HG02678 (cell line): ENCODE results near the gene PBX4.

Experiments
- ATAC-seq: cut with Tn5 transposase; IDR thresholded peaks from one replicate; pipeline ENCODE4 v1.9.1; 2021; ENCODE audit warnings: mild to moderate bottlenecking, moderate library complexity; ENCODE audit not compliant: unreplicated experiment

Gene PBX4

DNA sequence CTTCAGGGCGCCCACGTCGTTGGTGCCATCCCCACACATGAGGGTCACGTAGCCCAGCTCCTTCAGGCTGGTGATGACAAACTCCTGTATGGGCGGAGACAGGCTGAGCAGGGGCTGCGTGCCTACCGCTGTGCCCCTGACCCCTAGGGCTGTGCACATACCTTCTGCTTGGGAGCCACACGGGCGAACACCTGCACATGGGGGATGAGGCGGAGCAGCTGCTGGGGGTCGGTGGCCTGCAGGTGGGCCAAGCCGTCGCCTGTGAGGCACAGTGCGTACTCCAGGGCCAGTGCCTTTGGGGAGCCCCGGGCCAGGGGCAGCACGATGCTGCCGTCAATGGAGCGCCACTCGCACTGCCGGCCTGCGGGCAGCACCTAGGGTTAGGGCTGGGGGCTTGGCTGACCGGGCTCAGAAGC, 31.1 kb upstream of the PBX4 start:
- no peak for ATAC-seq

DNA sequence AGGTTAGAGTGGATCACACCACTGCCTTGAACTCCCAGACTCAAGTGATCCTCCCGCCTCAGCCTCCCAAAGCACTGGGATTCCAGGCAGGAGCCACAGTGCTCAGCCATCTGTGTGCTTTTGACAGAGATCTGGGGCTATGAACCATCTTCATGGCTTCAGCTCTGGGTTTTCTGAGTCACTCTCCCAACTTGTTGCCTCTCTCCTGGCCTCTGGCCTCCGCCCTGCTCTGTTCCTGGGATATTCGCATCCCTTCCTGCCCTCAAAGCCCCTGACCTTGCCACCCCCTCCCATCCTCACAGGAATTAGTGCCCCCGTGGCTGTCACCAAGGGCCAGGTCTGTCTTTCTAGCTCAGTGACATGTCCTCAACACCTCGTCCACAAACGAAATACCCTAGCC, 30.7 kb upstream of the PBX4 start:
- ATAC-seq: no peak

DNA sequence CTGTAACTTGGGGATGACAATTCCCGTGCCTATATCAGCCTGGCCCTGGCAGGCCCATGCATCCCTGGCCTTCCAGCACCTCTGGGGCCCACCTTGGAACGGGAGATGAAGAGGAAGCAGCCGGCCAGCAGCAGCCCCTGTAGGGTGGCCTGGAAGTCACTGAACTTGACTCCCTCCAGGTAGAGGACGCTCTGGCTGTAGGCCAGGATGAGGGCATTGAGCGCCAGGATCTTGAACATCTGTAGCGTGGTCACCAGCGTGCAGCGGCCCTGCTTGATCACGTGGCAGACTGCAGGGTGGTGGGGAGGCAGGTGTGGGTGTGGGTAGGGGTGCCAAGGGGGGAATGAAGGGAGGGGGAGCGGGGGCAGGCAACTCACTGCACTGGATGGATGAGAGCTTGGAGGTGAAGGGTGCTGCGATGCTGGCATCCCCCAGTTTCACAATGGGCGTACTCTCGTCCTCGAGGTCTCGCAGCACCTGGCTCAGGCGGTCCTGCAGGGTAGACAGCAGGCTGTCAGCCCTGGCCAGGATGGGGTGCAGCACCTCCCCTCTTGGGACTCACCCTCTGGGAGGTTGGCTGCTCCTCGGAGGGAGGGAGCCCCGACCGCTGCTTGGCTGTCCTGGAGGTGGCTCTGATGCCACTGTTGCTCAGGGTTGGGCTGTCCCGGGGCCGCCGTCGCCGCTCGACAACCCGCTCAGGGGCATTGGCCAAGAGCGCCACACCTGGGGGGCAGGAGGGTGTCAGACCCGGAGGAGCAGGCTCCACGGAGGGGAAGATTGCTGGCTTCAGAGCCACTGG, 28.7 kb upstream of the PBX4 start:
- no peak for ATAC-seq

DNA sequence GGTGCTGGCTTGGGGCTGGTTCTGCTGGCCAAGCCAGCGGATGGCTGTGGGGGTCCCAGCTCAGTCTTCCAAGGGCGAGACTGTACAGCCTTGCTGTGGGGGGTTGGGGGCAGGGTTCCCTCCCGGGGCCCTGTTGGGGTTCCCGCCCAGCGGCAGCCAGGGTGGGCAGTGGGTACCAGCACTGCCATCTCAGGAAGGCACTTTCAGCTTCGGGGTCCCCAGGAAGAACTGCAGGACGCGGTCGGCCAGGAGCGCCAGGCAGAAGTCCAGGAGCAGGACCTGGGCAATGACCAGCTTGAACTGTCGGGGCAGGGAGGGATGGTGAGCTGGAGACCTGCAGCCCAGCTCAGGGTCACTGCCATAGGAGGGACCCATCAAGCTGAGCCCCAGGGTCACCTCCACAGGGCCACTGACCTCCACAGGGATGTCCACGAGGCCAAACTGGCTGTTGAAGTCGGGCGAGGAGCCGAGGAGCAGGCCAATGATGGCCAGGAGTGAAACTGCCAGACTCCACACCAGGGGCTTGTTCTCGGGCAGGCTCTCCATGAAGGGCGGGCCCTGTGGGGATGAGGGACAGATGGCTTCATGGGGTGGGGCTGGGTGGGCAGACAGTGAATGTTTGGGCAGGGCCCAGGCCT, 26.9 kb upstream of the PBX4 start:
- ATAC-seq: no peak

DNA sequence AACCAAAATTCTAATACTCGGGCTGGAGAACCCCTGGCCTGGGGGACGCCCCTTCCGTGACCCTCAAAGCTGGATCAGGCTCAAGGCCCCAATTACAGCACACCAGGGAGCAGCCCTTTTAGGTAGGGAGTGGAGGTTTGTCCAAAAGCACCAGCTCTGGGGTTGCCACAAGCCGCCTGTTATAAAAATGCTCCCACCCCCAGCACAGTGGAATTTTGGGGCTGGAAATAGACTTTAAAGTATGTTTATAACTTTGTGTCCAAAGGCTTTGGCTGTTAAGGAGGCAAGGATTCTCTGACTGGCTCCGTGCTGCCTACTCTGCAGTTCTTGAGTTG, 25.5 kb upstream of the PBX4 start:
- no peak for ATAC-seq

DNA sequence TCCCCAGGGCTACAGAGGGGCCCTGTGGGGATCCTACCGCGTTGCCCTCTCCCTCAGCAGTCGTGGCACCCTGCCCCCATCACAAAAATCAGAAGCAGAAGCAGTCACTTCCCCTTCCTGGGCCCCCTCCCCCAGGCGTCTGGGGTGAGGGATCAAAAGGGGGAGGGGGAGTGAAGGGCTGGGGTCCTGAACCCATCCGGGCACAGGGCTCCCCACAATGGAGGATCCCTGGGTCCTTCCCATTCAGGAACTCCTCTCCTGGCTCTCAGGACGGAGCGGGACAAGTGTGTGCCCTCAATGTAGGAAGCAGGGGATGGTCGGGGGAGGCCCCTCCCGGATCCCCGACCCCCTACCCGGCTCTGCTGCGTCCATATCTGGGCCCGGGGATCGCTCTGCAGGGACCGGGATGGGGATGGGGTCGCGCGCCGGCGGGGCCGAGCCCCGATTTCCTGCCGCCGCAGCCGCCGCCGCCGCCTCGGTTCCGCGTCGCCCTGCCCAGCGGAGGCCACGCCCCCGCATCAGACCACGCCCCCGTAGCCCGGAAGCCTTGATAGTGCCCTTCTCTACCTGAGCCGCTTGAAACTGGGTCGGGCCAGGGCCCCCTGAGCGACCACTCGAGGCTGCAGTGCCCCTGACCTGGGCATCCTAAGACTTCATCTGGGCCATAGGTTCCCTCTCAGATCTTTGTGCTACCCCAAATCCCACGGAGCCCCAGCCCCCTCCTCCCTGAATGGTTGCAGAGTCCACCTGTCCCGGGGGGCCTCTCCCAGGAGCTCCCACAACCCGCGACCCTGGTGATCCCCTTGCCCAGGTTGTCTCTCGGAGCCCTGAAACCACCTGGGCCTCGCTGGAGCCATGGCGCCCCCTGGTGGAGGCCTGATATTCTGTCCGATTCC, 24.9 kb upstream of the PBX4 start, which contains the start of gene GMIP:
Gene GMIP (minus strand): TSS at position 500 of the 896 bp plus-strand sequence. CDS start 128 bp downstream, at position 372.
- peak; percentile 74 for ATAC-seq

DNA sequence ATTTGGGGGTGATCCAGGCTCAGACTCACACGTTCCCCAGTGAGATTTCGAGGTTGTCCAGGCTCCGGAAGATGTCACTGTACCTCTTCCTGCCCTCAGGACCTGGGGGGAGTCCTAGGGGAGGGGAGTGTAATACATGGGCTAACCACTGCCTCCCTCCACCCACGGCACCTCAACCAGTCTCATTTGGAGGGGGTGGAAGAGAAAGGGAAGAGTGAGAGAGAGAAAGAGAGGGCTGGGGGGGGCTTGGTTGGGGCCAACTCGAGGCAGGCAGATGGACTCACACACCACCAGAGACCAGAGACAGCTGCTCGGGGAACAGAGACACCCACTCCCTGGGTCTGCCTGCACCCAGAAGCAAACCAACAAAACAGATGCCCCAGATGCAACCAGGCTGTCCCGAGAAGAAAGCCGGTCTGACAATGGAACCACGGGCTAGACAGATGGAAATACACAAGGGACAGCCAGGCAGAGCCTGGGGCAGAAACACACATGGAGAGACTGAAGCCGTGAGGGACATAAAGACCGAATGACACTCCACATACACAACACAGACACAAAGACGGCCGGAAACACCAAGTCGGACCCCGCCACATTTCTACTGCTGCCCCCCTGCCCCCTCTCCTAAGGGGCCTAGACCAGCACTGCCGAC, 24.1 kb upstream of the PBX4 start:
- peak; percentile 25 for ATAC-seq

DNA sequence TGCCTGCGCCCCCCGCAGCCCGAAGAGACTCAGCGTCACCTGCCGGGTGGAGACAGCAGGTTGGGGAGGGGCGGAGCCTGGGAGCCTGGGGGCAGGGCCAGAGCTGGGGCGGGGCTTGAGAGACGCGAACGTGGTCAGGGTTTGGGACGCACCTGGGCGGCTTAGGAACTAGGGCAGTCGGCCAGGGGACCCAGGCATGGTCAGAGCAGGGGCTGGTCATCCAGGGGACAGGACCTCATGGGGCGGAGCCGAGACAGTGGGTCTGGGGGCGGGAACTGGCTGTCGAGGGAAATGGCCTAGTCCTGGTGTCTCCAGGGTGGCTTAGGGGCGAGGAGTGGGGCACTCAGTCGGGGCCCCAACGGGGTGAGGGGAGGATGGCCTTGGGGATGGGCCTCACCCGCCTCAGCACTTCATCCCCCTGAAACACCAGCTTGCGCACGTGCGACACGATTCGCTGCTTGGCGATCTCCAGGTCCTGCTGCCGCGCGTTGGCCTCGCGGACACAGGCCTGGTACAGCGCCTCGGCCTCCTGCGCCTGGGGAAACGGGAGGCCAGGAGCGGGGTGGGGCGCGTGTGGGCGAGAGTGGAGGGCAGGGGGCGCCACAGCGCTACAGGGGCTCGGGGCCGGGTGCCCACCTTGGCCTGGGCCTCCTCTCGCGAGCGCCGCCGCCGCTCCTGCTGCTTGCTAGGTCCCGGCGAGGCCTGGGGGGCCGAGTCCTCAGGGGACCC, 19.2 kb upstream of the PBX4 start:
- ATAC-seq: no peak

DNA sequence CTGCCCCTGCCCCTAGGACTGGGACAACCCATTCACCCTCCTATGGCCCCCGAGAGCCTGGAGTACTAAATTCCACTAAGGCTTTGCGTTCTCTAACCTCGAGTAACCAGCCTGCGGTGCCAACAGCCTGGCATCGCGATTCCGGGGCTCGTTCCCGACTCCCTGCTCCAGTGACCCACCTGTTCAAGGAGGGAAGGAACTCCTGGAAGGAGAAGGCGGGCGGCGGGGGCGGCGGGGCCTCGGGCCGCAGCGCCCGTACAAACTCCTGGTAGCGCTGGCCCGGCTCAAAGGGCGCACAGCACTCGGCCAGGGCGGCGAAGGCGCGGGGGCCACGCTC, 18.7 kb upstream of the PBX4 start:
- no peak for ATAC-seq

DNA sequence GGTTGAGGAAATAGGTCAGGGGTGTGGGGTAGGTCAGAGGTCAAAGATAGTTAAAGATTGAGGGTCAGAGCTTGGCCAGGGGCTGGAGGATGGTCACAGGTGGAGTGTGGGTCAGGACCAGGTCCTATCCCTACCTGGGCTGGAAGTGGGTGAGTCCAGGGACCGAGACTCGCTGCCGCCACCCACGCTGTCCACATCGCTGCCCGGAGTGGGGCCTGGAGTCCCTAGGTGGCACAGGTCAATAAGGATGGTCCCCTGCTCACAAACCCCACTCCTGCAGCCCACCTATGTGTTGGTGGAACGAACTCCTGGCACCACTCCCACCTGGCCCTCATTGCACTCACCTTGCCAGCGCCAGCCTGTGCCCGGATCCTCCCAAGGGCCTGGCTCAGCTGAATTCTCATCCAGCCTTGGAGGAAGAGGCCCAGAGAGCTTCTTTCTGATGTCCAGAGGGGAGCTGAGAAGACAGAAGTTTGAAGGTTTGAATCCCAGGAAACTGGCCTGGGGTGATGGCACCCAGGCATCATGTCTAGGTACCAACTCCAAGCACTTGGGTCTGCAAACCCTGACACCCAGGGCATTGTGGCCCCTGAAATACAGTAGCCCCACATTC, 18.2 kb upstream of the PBX4 start:
- ATAC-seq: no peak

DNA sequence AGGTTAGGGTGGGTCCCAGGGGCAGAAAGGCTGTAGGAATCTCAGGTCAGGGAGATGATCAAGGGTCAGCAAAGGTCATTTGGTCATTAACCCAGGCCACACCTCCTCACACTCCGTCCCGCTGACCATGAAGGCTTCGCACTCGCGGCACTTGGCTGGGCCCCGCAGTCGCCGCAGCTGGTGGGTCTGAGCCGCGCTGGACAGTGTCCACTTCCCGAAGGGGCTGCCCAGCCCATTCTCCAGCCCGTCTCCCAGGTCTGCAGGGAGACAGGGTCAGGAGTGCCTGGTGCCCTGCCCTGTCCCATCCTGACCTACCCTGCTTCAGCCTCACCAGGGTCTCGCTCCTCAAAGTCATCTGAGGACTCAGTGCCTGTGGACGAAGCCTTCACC, 16.8 kb upstream of the PBX4 start:
- no peak for ATAC-seq

DNA sequence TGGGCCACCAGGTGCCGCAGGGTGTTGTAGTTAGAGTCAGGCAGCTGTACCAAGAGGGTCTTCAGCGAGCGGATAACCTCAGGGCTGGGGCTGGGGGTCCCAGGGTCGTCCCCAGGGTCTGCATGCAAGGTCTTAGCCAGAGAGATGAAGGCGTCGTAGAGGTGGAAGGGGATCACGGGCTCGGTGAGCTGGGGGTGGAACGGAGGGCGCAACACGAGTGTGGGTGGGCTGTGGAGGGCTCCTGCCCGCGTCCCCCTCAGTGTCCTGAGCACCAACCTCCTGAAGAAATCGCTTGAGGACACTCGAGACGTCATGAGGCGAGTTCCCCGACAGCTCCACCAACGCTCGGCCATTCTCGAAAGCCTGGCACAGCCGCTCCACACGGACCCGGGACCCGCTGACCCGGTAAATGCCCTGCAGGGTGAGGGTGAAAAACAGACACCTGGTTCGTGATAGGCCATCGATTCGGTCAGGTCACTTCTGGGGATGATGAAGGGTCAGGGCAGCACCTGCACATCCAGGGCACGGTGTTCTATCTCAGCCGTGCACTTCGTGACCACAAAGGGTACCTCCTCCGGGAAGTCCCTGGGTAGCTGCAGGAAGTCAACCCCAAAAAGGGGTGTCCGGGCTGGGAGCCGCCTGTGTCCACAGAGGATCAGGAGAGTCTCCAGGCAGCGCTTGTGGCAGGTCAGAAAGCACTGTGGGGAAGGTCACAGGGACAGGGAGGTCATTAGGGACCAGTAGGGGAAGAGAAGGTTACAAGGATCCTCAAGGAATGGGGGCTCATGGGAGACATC, 16.2 kb upstream of the PBX4 start:
- ATAC-seq: no peak

DNA sequence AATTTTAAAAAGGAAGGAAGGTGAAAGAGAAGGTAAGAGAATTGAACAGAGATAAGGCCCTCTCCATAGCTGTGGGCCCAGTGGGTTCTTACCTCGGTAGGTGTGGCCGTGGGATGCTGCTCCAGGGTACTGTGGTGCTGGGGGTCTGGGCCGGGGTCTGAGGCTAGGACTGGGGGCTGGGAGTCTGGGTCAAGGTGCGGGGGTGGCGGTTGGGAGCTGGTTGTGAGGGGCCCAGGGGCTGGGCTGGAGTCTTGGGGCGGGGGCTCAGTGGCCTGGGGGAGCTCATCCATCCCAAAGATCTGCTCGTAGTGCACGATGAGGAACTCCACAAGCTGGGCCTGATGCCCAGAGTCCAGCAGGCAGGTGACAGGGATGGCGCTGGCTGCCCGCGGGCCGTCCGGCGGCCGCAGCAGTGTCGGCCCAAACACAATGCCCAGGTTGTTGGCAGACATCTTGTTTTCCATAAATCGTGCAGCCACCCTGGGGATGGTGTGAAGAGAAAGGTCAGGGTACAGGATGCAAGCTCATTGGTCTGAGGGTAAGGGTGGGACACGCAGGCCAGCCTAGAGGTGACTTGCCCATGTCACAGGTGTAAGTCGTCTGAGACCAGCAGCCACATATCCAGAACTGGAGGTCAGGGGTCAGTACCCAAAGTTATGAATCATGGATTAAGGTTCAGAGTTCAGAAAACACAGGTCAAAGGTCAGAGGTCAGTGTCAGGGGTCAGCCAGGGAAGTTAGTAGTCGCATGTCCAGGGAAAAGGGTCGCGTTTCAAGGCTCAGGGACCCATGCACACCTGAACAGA, 15.4 kb upstream of the PBX4 start:
- no peak for ATAC-seq

DNA sequence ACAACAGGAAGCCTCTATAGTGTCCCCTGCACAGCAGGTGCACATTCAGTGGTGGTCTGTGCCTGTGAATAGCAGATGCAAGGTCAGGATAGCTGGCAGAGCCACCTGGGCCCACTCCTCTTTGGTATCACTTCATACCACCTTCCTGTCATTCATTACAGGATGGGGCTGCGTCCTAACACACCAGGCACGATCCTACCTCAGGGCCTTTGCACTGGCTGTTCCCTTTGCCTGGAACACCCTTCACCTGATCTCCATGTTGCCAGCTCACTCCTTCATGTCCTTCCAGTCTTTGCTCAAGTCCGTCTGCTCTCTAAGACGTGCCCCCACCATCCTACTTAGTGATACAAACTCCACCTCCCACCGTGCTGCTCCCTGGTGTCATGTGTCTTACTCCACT, 14.2 kb upstream of the PBX4 start:
- no peak for ATAC-seq

DNA sequence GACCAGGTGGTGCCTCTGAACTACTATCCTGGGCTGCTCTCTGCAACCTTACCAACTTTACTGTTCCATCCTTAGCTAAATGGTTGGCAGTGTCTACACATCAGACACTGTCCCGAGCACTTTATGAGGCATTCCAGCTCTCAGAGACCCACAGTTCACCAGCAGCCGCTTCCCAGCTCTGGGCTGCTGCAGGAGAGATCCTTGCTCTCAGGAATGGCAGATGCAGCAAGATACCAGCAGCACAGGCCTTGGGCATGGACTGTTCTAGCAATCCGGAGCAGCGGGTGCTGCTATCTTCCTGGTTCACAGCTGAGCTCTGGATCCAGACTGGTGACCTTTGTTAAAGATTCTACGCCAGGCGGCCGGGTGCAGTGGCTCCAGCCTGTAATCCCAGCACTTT, 12.9 kb upstream of the PBX4 start:
- no peak for ATAC-seq

DNA sequence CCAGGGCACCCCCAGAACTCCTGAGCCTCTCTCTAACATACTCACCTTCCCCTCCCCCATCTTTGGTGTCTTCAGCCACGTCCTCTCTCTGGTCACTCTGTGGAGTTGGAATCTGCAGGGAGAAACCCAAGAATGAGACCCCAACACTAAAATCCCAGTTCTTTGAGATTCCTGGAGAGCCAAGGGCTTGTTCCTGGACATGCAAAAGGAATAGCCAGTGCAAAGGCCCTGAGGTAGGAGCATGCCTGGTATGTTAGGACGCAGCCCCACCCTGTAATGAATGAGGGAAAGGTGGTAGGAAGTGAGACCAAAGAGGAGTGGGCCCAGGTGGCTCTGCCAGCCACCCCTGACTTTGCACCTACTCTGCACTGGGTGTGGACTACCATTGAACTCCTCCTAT, 11.9 kb upstream of the PBX4 start:
- no peak for ATAC-seq

DNA sequence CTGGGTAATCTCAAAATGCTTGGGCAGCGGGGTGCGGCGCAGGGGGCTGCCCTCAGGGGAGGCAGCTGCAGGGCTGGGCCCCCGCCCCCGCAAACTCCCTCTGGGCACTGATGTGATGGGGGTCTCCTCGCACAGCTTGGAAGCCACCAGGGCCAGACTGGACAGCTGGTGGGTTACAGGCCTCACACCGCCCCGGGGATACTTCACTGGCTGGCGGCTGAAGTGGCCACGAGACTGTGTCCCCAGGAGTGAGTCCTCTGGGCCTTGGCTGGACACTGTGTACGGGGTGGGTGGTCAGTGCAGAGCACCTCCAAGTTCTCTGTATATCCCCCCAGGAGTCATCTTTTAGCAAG, 11.6 kb upstream of the PBX4 start:
- ATAC-seq: no peak

DNA sequence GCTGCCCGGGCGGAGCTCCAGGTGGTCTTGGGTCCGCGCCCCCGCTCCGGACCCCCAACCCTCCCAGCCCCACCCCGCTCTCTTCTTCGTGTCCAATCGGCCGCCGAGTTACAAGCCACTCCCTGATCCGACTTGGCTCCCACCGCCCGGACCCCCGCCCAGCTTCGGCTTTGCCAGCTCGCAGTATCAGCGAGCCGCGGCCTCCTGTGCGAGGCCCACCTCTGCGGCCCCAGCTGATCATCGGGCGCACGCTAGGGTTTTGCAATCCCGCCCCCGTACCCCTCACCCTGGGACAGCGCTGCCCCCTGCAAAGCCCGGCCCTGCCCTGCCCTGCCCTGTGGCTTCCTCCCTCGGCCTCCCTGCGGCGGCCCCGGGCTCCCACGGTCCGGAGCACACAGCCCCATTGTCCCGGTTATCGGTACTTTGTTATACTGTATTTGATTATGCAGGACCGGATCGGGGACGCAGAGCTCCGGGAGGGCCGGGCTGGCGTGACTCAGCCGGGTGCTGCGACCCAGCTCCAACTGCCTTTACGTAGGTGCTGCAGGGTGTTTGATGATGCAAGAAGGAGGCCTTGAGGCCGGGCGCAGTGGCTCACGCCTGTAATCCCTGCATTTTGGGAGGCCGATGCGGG, 10.1 kb upstream of the PBX4 start:
- ATAC-seq: peak; percentile 13
